RWPE2 (cell line): ENCODE data around the gene DNAL4.

Experiments
- ATAC-seq: fragments of 200-7000 bp; cut with Tn5 transposase; 3 replicates; pipeline ENCODE4 v1.9.1; 2021; ENCODE audit warnings: low read depth
- DNase-seq: peaks from one replicate; pipeline ENCODE4 v3.0.0-alpha.2; 2020; ENCODE audit warnings: low spot score
- H3K27ac ChIP-seq: fragments of 450-650 bp; 2 replicates; pipeline ENCODE4 v1.5.1; 2017; ENCODE audit warnings: mild to moderate bottlenecking; ENCODE audit not compliant: poor library complexity, severe bottlenecking
- H3K27me3 ChIP-seq: fragments of 250-450 bp; sonication (Bioruptor Pico); 2 replicates; pipeline ENCODE4 v1.5.1; 2021; ENCODE audit warnings: mild to moderate bottlenecking, moderate library complexity; ENCODE audit not compliant: insufficient read depth, poor library complexity, severe bottlenecking
- H3K36me3 ChIP-seq: fragments of 250-450 bp; sonication (Bioruptor Pico); 2 replicates; pipeline ENCODE4 v1.5.1; 2020; ENCODE audit warnings: low read depth, mild to moderate bottlenecking, moderate library complexity
- H3K4me1 ChIP-seq: fragments of 250-450 bp; sonication (Bioruptor Pico); 2 replicates; pipeline ENCODE4 v1.5.1; 2021; ENCODE audit warnings: mild to moderate bottlenecking, moderate library complexity; ENCODE audit not compliant: insufficient read depth, poor library complexity, severe bottlenecking
- H3K4me3 ChIP-seq: fragments of 250-450 bp; sonication (Bioruptor Pico); 2 replicates; pipeline ENCODE4 v1.5.1; 2021; ENCODE audit warnings: mild to moderate bottlenecking, moderate library complexity; ENCODE audit not compliant: severe bottlenecking
- H3K9me3 ChIP-seq: fragments of 250-450 bp; sonication (Bioruptor Pico); 2 replicates; pipeline ENCODE4 v1.5.1; 2021; ENCODE audit warnings: mild to moderate bottlenecking, moderate library complexity; ENCODE audit not compliant: severe bottlenecking
- TF ChIP-seq, protein P1 (sequence below): fragments of 450-650 bp; IDR thresholded peaks from one replicate; pipeline ENCODE4 v1.5.1; 2017; ENCODE audit warnings: mild to moderate bottlenecking, moderate library complexity; ENCODE audit not compliant: poor library complexity, severe bottlenecking

Gene DNAL4

GRCh38 chr22:38755155-38755910, 38.6 kb downstream of the DNAL4 start:
- DNase-seq (no peak), ATAC-seq (peak; percentile 40)
- H3K27me3 ChIP-seq, result no peaks in the 10 kb centered on the region
- peaks cover 37% of the 10 kb centered on the region for H3K36me3 ChIP-seq
- peaks cover 14% of the 10 kb centered on the region for H3K4me1 ChIP-seq
- peak overlapping the region; percentile 77 for H3K4me3 ChIP-seq
- TF ChIP-seq, protein P1, sequence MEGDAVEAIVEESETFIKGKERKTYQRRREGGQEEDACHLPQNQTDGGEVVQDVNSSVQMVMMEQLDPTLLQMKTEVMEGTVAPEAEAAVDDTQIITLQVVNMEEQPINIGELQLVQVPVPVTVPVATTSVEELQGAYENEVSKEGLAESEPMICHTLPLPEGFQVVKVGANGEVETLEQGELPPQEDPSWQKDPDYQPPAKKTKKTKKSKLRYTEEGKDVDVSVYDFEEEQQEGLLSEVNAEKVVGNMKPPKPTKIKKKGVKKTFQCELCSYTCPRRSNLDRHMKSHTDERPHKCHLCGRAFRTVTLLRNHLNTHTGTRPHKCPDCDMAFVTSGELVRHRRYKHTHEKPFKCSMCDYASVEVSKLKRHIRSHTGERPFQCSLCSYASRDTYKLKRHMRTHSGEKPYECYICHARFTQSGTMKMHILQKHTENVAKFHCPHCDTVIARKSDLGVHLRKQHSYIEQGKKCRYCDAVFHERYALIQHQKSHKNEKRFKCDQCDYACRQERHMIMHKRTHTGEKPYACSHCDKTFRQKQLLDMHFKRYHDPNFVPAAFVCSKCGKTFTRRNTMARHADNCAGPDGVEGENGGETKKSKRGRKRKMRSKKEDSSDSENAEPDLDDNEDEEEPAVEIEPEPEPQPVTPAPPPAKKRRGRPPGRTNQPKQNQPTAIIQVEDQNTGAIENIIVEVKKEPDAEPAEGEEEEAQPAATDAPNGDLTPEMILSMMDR, result no peak
- H3K27ac ChIP-seq, result peak overlapping the region; percentile 90
- no peaks in the 10 kb centered on the region for H3K9me3 ChIP-seq

DNA sequence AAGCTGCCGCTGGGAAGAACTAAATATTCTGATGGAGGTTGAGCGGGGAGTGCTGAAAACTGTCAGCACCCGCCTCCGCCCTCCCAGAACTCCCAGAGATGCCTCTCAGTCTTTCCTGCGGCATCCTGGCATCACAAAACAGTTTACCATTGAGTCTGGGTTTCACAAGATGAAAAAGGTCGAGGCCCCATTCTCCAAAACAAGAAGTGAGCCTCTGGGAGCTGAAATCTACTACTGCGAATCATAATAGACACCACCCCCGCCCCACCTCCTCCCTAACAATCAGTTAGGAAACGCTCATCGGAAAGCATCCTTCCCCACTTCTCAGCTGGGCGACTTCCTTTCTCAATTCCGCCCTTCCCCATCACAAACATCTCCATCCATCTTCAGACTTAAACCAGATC, 39.2 kb downstream of the DNAL4 start:
- peaks cover 43% of the 10 kb centered on the region for H3K36me3 ChIP-seq
- H3K9me3 ChIP-seq, result no peaks in the 10 kb centered on the region
- H3K27me3 ChIP-seq, result no peaks in the 10 kb centered on the region
- DNase-seq (no peak), ATAC-seq (peak; percentile 12; the same call in 1 of the 3 replicates)
- H3K27ac ChIP-seq, result peak overlapping the region; percentile 90
- H3K4me1 ChIP-seq, result peaks cover 14% of the 10 kb centered on the region
- peak overlapping the region; percentile 77 for H3K4me3 ChIP-seq
- TF ChIP-seq, protein P1, result no peak

GRCh38 chr22:38753948-38754750, 39.8 kb downstream of the DNAL4 start:
- Histone ChIP-seq H3K4me3 (peak overlapping the region; percentile 77), H3K36me3 (peaks cover 49% of the 10 kb centered on the region), H3K27me3 (no peaks in the 10 kb centered on the region), H3K9me3 (no peaks in the 10 kb centered on the region), H3K27ac (peak overlapping the region; percentile 90), H3K4me1 (peaks cover 17% of the 10 kb centered on the region)
- TF ChIP-seq, protein P1, result no peak
- DNase-seq (no peak), ATAC-seq (peak; percentile 38)

DNA sequence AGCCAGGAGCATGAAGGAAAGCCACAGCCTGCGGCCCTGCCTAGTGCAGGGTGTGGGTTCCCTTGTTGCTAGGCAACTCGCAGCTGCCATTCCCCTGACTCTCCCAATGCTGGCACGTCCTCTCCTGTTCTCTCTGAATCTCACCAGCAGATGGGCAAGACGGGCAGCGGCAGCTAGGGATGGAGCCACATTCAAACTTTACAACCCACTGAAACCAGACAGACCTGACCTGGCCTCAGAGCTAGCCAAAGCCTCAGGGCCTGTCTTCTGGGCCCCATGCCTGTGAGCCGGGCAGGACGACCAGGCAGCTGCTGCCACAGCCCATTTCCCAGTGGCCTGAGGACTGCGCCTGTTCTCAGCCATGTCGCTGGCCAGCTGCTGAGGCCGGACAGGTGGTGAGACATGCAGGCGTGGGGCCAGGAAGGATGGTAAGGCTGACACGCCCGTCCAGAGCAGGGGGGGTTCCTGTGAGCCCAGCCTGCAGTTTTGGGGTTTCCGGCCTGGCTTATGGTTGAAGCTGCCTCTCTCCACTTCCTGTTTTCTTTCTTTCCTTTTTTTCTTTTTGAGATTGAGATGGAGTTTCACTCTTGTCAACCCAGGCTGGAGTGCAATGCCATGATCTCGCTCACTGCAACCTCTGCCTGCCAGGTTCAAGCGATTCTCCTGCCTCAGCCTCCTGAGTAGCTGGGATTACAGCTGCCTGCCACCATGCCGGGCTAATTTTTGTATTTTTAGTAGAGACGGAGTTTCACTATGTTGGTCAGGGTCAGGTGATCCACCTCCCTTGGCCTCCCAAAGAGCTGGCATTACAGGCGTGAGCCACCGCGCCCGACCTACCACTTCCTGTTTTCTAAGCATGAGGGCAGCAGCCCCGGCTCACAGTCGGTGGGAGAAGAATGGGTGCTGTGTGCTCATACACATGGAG, 42.3 kb downstream of the DNAL4 start:
- no peak; the same call in 2 of the 3 replicates for ATAC-seq
- TF ChIP-seq, protein P1, result no peak
- DNase-seq, result no peak
- Histone ChIP-seq H3K27ac (peak overlapping the region; percentile 9), H3K4me1 (peaks cover 18% of the 10 kb centered on the region), H3K9me3 (no peaks in the 10 kb centered on the region), H3K27me3 (no peaks in the 10 kb centered on the region), H3K4me3 (no peak overlapping the region), H3K36me3 (peaks cover 70% of the 10 kb centered on the region)
